ENCODE measurements around the gene JADE3.

DNA sequence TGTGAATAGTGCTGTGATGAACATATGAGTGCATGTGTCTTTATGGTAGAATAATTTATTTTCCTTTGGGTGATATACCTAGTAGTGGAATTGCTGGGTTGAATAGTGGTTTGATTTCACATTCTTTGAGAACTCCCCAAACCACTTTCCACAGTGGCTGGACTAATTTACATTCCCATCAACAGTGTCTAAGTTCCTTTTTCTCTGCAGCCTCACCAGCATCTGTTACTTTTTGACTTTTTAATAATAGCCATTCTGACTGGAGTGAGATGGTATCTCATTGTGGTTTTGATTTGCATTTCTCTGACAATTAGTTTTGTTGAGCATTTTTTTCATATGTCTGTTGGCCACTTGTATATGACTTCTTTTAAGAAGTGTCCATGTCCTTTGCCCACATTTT is 29.1 kb downstream of the JADE3 start:
- TF ChIP-seq, protein P1, sequence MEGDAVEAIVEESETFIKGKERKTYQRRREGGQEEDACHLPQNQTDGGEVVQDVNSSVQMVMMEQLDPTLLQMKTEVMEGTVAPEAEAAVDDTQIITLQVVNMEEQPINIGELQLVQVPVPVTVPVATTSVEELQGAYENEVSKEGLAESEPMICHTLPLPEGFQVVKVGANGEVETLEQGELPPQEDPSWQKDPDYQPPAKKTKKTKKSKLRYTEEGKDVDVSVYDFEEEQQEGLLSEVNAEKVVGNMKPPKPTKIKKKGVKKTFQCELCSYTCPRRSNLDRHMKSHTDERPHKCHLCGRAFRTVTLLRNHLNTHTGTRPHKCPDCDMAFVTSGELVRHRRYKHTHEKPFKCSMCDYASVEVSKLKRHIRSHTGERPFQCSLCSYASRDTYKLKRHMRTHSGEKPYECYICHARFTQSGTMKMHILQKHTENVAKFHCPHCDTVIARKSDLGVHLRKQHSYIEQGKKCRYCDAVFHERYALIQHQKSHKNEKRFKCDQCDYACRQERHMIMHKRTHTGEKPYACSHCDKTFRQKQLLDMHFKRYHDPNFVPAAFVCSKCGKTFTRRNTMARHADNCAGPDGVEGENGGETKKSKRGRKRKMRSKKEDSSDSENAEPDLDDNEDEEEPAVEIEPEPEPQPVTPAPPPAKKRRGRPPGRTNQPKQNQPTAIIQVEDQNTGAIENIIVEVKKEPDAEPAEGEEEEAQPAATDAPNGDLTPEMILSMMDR (conservative IDR thresholded peaks at IDR 0.05 in 1 of 2, IDR thresholded peaks at IDR 0.05 in 1 of 2; ENCODE audit: low read depth in 1 of 2, low read length in 2 of 2) = no peak
- no peak for TF ChIP-seq EZH2 (IDR thresholded peaks at IDR 0.05; ENCODE audit: low read length, missing control alignments)

All from fibroblast of lung (primary cell).